SU-DHL-6 (cell line): ENCODE measurements around the gene BMP4.

Experiments
- CTCF ChIP-seq: fragments of 200-600 bp; sonication (generic); IDR thresholded peaks from one replicate; pipeline ENCODE4 v1.5.1; 2017; ENCODE audit warnings: antibody characterized with exemption, mild to moderate bottlenecking, low read length, moderate library complexity; ENCODE audit not compliant: insufficient read depth, poor library complexity, severe bottlenecking
- EZH2phosphoT487 ChIP-seq: fragments of 200-600 bp; sonication (generic), shearing (Covaris generic); conservative IDR thresholded peaks from 2 replicates; pipeline ENCODE4 v1.6.1; 2018; ENCODE audit warnings: mild to moderate bottlenecking, antibody characterized with exemption, low read length, moderate library complexity, mixed read lengths

GRCh38 chr14:53968726-53969125 is 12.1 kb upstream of the BMP4 start:
- TF ChIP-seq CTCF (no peak), EZH2phosphoT487 (no peak)
